HL-60/S4 treated with retinoic acid at 250 ng/mL for 4 days and 3 days (cell line): ENCODE results near the gene SPACA9.

Source experiments
- in situ Hi-C: fragments of 300-500 bp; cut with MboI; formaldehyde crosslinking; loops from 2 replicates; pipeline ENCODE4 v1.7.0; 2022; ENCODE audit warnings: low sequenced_read_pairs

Gene SPACA9

GRCh38 chr9:132888151-132888550, 9.5 kb downstream of the SPACA9 start:
- in situ Hi-C loops, result no loop called here

- in situ Hi-C loops, result no loop called here
Measured at GRCh38 chr9:132892400-132892799, 13.7 kb downstream of the SPACA9 start.

- in situ Hi-C loops, result no loop called here
Measured at GRCh38 chr9:132894346-132894745, 15.6 kb downstream of the SPACA9 start.

- in situ Hi-C loops, result no loop called here
Measured at GRCh38 chr9:132894862-132895835, 16.5 kb downstream of the SPACA9 start.

GRCh38 chr9:132896264-132896663, 17.6 kb downstream of the SPACA9 start:
- in situ Hi-C loops, result no loop called here

- in situ Hi-C loops, result no loop called here
Measured at GRCh38 chr9:132896906-132897305, 18.2 kb downstream of the SPACA9 start.

- in situ Hi-C loops, result no loop called here
Measured at GRCh38 chr9:132898051-132898450, 19.4 kb downstream of the SPACA9 start.

GRCh38 chr9:132901858-132902831, 23.4 kb downstream of the SPACA9 start:
- in situ Hi-C loops, result no loop called here

GRCh38 chr9:132903574-132904492, 25.1 kb downstream of the SPACA9 start:
- in situ Hi-C loops, result no loop called here

- in situ Hi-C loops, result no loop called here
Measured at GRCh38 chr9:132905726-132906125, 27.0 kb downstream of the SPACA9 start.

GRCh38 chr9:132908635-132909034, 29.9 kb downstream of the SPACA9 start:
- in situ Hi-C loops, result no loop called here

- in situ Hi-C loops, result no loop called here
Measured at GRCh38 chr9:132909311-132909710, 30.6 kb downstream of the SPACA9 start.

GRCh38 chr9:132910376-132910775, 31.7 kb downstream of the SPACA9 start:
- in situ Hi-C loops, result no loop called here

GRCh38 chr9:132912131-132912530, 33.4 kb downstream of the SPACA9 start:
- in situ Hi-C loops, result no loop called here

- in situ Hi-C loops, result no loop called here
Measured at GRCh38 chr9:132914924-132915323, 36.2 kb downstream of the SPACA9 start.

GRCh38 chr9:132919614-132920268, 41.0 kb downstream of the SPACA9 start:
- in situ Hi-C loops, result no loop called here

GRCh38 chr9:132923346-132923902, 44.7 kb downstream of the SPACA9 start:
- in situ Hi-C loops, result no loop called here

- in situ Hi-C loops, result no loop called here
Measured at GRCh38 chr9:132927704-132928103, 49.0 kb downstream of the SPACA9 start.

- in situ Hi-C loops, result no loop called here
Measured at GRCh38 chr9:132931178-132931735, 52.6 kb downstream of the SPACA9 start.
